Endothelial cell of umbilical vein (primary cell): ENCODE results near the gene TLE7. TPM values are rescaled to one million over a fixed set of nuclear protein-coding genes. Genes with fewer than 3 reads are reported as not detected.

ENCODE experiments used
- BruUV-seq: library from RNA; stranded (reverse); fragments of 400-500 nt; replicated peaks from 2 replicates; lab custom pipeline; 2021; lab: Mats Ljungman, UMichigan
- CTCF ChIA-PET: fragments of 300-600, 350-600 bp; sonication (Branson Sonifier 250); formaldehyde crosslinking; loops from one replicate; lab custom pipeline; 2021; ENCODE audit warnings: antibody characterized with exemption, inconsistent platforms; lab: Charles Lee
- POLR2A ChIA-PET: fragments of 300-600, 350-600 bp; sonication (Branson Sonifier 250); formaldehyde crosslinking; loops from one replicate; lab custom pipeline; 2021; ENCODE audit warnings: antibody characterized with exemption, inconsistent platforms; lab: Charles Lee
- DNase-seq: peaks from one replicate; pipeline ENCODE4 v3.0.0-alpha.2; 2011; ENCODE audit warnings: low read depth, low spot score
- FAIRE-seq: peaks from 2 replicates; lab custom pipeline; 2011; peaks lifted over from hg19 to GRCh38; lab: Jason Lieb, UNC
- H2AFZ ChIP-seq: 2 replicates; pipeline ENCODE4 v1.6.0; 2012; ENCODE audit warnings: low read depth, low read length, control low read depth, inconsistent platforms
- H3K27ac ChIP-seq: 2 replicates; pipeline ENCODE4 v1.5.1; 2011; ENCODE audit warnings: low read depth, mild to moderate bottlenecking, control low read depth, low read length, moderate library complexity; ENCODE audit not compliant: insufficient read depth
- H3K27me3 ChIP-seq, 2 experiments: 2 replicates each; pipeline versions ENCODE4 v1.6.0 to v1.6.1; 2011; ENCODE audit warnings: low read length in 2 of 2, mixed read lengths in 1 of 2; ENCODE audit not compliant: control insufficient read depth in 2 of 2, insufficient read depth in 2 of 2
- H3K36me3 ChIP-seq, 2 experiments: 2 replicates in 1 of 2; 3 replicates in 1 of 2; pipeline ENCODE4 v1.5.1; 2011; ENCODE audit warnings: low read length in 2 of 2, mild to moderate bottlenecking in 1 of 2, moderate library complexity in 1 of 2; ENCODE audit not compliant: control insufficient read depth in 2 of 2, insufficient read depth in 2 of 2; ENCODE audit errors: extremely low read depth in 1 of 2
- H3K4me1 ChIP-seq: 3 replicates; pipeline ENCODE4 v1.5.1; 2011; ENCODE audit warnings: mild to moderate bottlenecking, low read length; ENCODE audit not compliant: control insufficient read depth, insufficient read depth; ENCODE audit errors: extremely low read depth
- H3K4me2 ChIP-seq: 2 replicates; pipeline ENCODE4 v1.6.1; 2011; ENCODE audit warnings: low read length, control low read depth, mixed read lengths; ENCODE audit not compliant: insufficient read depth
- H3K4me3 ChIP-seq, 3 experiments: fragments of 200-600 bp in 1 of 3; sonication (generic), shearing (Covaris generic) in 1 of 3; replicated peaks in 1 of 3; 2 replicates each; pipeline ENCODE4 v1.5.1; 2011 to 2016; ENCODE audit warnings: control low read depth in 3 of 3, low read length in 3 of 3, mild to moderate bottlenecking in 2 of 3, inconsistent platforms in 1 of 3, low read depth in 1 of 3, moderate library complexity in 1 of 3; ENCODE audit not compliant: insufficient read depth in 1 of 3
- H3K79me2 ChIP-seq: 2 replicates; pipeline ENCODE4 v1.6.0; 2012; ENCODE audit warnings: low read length, inconsistent platforms; ENCODE audit not compliant: control insufficient read depth, insufficient read depth
- H3K9ac ChIP-seq: replicated peaks from 2 replicates; pipeline ENCODE3; 2011; ENCODE audit warnings: low read length, control low read depth; ENCODE audit not compliant: insufficient read depth; ENCODE audit errors: extremely low read depth
- H3K9me1 ChIP-seq: replicated peaks from 3 replicates; pipeline ENCODE4 v1.6.0; 2011; ENCODE audit warnings: mild to moderate bottlenecking, low read length; ENCODE audit not compliant: control insufficient read depth, insufficient read depth; ENCODE audit errors: extremely low read depth
- H3K9me3 ChIP-seq: replicated peaks from 2 replicates; pipeline ENCODE4 v1.5.1; 2012; ENCODE audit warnings: low read length, inconsistent platforms; ENCODE audit not compliant: control insufficient read depth, insufficient read depth
- H4K20me1 ChIP-seq: replicated peaks from 2 replicates; pipeline ENCODE3; 2011; ENCODE audit warnings: mild to moderate bottlenecking, low read length; ENCODE audit not compliant: control insufficient read depth, insufficient read depth; ENCODE audit errors: extremely low read depth
- EZH2 ChIP-seq: IDR thresholded peaks from 2 replicates; pipeline ENCODE4 v1.6.1; 2012; ENCODE audit warnings: borderline replicate concordance, low read depth, mild to moderate bottlenecking, moderate library complexity, low read length, inconsistent platforms; ENCODE audit not compliant: severe bottlenecking
- GATA2 ChIP-seq: IDR thresholded peaks from 2 replicates; pipeline ENCODE4 v1.7.0; 2011; ENCODE audit warnings: low read depth, mild to moderate bottlenecking, moderate library complexity, mixed read lengths, low read length; ENCODE audit not compliant: insufficient read length, insufficient read depth
- MYC ChIP-seq: IDR thresholded peaks from one replicate; pipeline ENCODE4 v1.6.1; 2011; ENCODE audit warnings: mild to moderate bottlenecking, low read depth, low read length
- POLR2A ChIP-seq: IDR thresholded peaks from 2 replicates; pipeline ENCODE4 v1.6.1; 2012; ENCODE audit warnings: low read depth, mild to moderate bottlenecking, control low read depth, low read length
- POLR2AphosphoS5 ChIP-seq: IDR thresholded peaks from 2 replicates; pipeline ENCODE4 v1.6.1; 2012; ENCODE audit warnings: low read depth, mild to moderate bottlenecking, control low read depth, low read length, moderate library complexity; ENCODE audit not compliant: insufficient read depth
- dilution Hi-C: fragments of 300-500 bp; cut with MboI; formaldehyde crosslinking; loops from one replicate; pipeline ENCODE4 v1.15.0; 2019; ENCODE audit warnings: low sequenced_read_pairs; ENCODE audit not compliant: extremely low pct_ligation_motif_present
- intact Hi-C: fragments of 100-400 bp; cut with micrococcal nuclease; formaldehyde crosslinking; loops from one replicate; pipeline ENCODE4 v1.10.0; 2022
- polyA plus RNA-seq, 4 experiments: library from polyadenylated mRNA; depleted of rRNA in 3 of 4; stranded (reverse) in 3 of 4; unstranded in 1 of 4; fragments of >200 nt; gene quantifications; 2 replicates each; pipeline versions ENCODE4 v1.2.1 to v1.2.3, GENCODE V29; 2011 to 2012; ENCODE audit warnings: missing spikeins in 1 of 4
- total RNA-seq: library from RNA; stranded (reverse); gene quantifications from 2 replicates; pipeline ENCODE4 v1.2.3, GENCODE V29; 2021
- TF ChIP-seq, protein P1 (sequence below), 2 donors: IDR thresholded peaks; 1 replicate in 1 of 2; 2 replicates in 1 of 2; pipeline ENCODE4 v1.5.1; 2011; ENCODE audit warnings: low read length in 2 of 2, mild to moderate bottlenecking in 2 of 2, moderate library complexity in 2 of 2, control low read depth in 1 of 2, inconsistent platforms in 1 of 2, low read depth in 1 of 2; ENCODE audit not compliant: insufficient read depth in 1 of 2; ENCODE audit errors: extremely low read depth in 1 of 2

Gene TLE7
- total and polyA plus RNA-seq, 2 donors (not counting 3 experiments of a cell fraction or from before 2014, with no cell fraction given): not detected

DNA sequence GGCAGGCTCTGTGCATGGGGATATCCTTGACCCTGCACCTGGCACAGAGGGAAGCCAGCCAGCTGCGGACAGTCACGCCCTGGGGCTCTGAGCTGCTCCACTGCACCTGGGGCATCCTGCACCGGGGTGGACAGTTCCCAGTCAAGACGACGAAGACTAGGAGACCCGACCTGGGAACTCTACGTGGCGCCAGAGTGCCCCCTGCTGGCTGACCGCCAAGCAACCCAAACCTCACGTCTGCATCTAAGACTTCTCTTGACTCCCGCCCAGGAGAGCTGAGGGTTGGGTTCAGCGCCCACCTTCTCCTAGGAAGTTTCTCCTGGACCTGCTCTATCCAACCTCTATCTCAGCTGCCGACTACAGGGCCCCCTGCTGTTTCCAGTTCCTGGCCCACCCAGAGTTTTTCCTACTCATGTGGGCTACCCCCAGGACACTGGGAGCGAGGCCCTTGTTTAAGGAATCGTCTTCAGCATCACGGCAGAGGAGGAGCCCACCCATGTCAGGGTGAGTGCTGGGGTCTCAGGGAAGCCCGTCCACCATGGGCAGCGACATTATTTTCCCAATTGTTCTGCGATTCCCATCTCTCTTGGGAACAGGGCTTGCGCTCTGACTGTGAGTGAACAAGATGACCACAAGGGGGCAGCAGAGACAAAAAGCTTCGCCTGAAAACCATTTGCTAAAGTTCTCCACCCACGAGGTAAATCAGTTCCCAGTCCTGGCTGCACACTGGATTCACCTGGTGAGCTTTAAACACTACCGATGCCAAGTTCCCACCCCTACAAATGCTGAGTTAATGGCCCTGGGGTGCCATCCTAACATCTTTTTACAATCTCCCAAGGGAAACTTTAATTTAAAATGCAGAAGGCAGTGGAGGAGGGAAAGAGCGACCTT is 29.3 kb downstream of the TLE7 start:
- no peaks in the 10 kb centered on the region for H3K9me3 ChIP-seq
- intact Hi-C loops: loop anchor here (1.0 to 2.0 kb wide), 4 partner anchors 87 to 198 kb away; no protein-coding TSS in a partner anchor
- BruUV-seq: no TSS peak
- H3K27ac ChIP-seq: no peak overlapping the region
- no peak overlapping the region for H3K9ac ChIP-seq
- H3K4me1 ChIP-seq: no peaks in the 10 kb centered on the region
- H3K4me3 ChIP-seq: no peak overlapping the region
- peak; percentile 98 for FAIRE-seq
- dilution Hi-C loops: no loop called here
- peak overlapping the region; percentile 28 for H2AFZ ChIP-seq
- H3K4me2 ChIP-seq: no peak overlapping the region
- ChIA-PET POLR2A (no interaction called here), CTCF (interaction anchor here (0.6 to 6.1 kb wide), 31 partner anchors 8 to 549 kb away, joined by 3 to 229 read pairs (median 5); partner anchors contain the start of gene ZNF23)
- no peaks in the 10 kb centered on the region for H3K36me3 ChIP-seq
- TF ChIP-seq POLR2AphosphoS5 (no peak), MYC (no peak), GATA2 (no peak), EZH2 (no peak), POLR2A (no peak)
- TF ChIP-seq, protein P1, sequence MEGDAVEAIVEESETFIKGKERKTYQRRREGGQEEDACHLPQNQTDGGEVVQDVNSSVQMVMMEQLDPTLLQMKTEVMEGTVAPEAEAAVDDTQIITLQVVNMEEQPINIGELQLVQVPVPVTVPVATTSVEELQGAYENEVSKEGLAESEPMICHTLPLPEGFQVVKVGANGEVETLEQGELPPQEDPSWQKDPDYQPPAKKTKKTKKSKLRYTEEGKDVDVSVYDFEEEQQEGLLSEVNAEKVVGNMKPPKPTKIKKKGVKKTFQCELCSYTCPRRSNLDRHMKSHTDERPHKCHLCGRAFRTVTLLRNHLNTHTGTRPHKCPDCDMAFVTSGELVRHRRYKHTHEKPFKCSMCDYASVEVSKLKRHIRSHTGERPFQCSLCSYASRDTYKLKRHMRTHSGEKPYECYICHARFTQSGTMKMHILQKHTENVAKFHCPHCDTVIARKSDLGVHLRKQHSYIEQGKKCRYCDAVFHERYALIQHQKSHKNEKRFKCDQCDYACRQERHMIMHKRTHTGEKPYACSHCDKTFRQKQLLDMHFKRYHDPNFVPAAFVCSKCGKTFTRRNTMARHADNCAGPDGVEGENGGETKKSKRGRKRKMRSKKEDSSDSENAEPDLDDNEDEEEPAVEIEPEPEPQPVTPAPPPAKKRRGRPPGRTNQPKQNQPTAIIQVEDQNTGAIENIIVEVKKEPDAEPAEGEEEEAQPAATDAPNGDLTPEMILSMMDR (IDR thresholded peaks at IDR 0.05; ENCODE audit: extremely low read depth in 1 of 2, insufficient read depth in 1 of 2, low read depth in 1 of 2, low read length in 2 of 2): peak; percentile 74 to 81
- no peaks in the 10 kb centered on the region for H3K9me1 ChIP-seq
- H3K27me3 ChIP-seq: no peaks in the 10 kb centered on the region
- peak; percentile 59 for DNase-seq
- no peaks in the 10 kb centered on the region for H3K79me2 ChIP-seq
- H4K20me1 ChIP-seq: no peaks in the 10 kb centered on the region
